A549 (cell line): ENCODE results near the gene ZNF566. TPM values are rescaled to one million over a fixed set of nuclear protein-coding genes. Genes with fewer than 3 reads are reported as not detected.

Experiments used
- ATAC-seq, 2 experiments: fragments of 200-7000 bp in 1 of 2; fragments of >200 bp in 1 of 2; cut with Nextera tagmentation in 1 of 2; cut with Tn5 transposase in 1 of 2; 3 replicates each; pipeline versions ENCODE4 v1.8.0 to v1.9.1; 2018 to 2020; ENCODE audit warnings: mild to moderate bottlenecking in 1 of 2, moderate library complexity in 1 of 2
- CTCF ChIA-PET: fragments of 300-600 bp; sonication (Branson Sonifier 250); formaldehyde crosslinking; extraction: SDS; loops from one replicate; lab custom pipeline; 2021; ENCODE audit warnings: antibody characterized with exemption, inconsistent platforms; lab: Yijun Ruan, JAX
- POLR2A ChIA-PET: fragments of 350-600 bp; formaldehyde crosslinking; extraction: SDS; loops from one replicate; lab custom pipeline; 2021; ENCODE audit warnings: antibody characterized with exemption, inconsistent platforms; lab: Yijun Ruan, JAX
- DNase-seq, 2 experiments: peaks; one replicate each; pipeline versions ENCODE4 v3.0.0 to v3.0.0-alpha.2; 2011 to 2016; ENCODE audit warnings: low read depth in 1 of 2, low spot score in 1 of 2
- FAIRE-seq: peaks from 2 replicates; lab custom pipeline; 2011; peaks lifted over from hg19 to GRCh38; lab: Jason Lieb, UNC
- H3K27ac ChIP-seq, 2 experiments: fragments of >200 bp; sonication (Bioruptor Twin); formaldehyde crosslinking; 3 replicates each; pipeline ENCODE4 v1.5.1; 2016 to 2017
- H3K4me1 ChIP-seq: fragments of >200 bp; sonication (Bioruptor Twin); formaldehyde crosslinking; 3 replicates; pipeline ENCODE4 v1.6.1; 2016
- H3K4me2 ChIP-seq: fragments of >200 bp; sonication (Bioruptor Twin); formaldehyde crosslinking; 3 replicates; pipeline ENCODE4 v1.6.1; 2016
- H3K4me3 ChIP-seq: fragments of >200 bp; sonication (Bioruptor Twin); formaldehyde crosslinking; 3 replicates; pipeline ENCODE4 v1.5.1; 2016
- H3K9me3 ChIP-seq: fragments of >200 bp; sonication (Bioruptor Twin); formaldehyde crosslinking; 3 replicates; pipeline ENCODE4 v1.6.1; 2016
- ATOH8 ChIP-seq: fragments of 250-450 bp; sonication (Bioruptor Pico); IDR thresholded peaks from 2 replicates; pipeline ENCODE4 v1.5.0; 2020; ENCODE audit warnings: low read depth, mild to moderate bottlenecking, moderate library complexity
- EHF ChIP-seq: fragments of 250-450 bp; sonication (Bioruptor Pico); IDR thresholded peaks from 2 replicates; pipeline ENCODE4 v1.5.0; 2020; ENCODE audit warnings: mild to moderate bottlenecking
- EHMT2 ChIP-seq: fragments of 200-600 bp; sonication (generic); IDR thresholded peaks from 2 replicates; pipeline ENCODE4 v1.6.1; 2016; ENCODE audit warnings: antibody characterized with exemption, low read depth, mild to moderate bottlenecking, moderate library complexity
- EP300 ChIP-seq, 2 experiments: fragments of >200 bp; sonication (Bioruptor Twin); formaldehyde crosslinking; IDR thresholded peaks; 2 replicates in 1 of 2; 3 replicates in 1 of 2; pipeline ENCODE4 v1.6.1; 2016 to 2017
- FOXS1 ChIP-seq: fragments of 250-450 bp; sonication (Bioruptor Pico); IDR thresholded peaks from 2 replicates; pipeline ENCODE4 v1.5.0; 2020; ENCODE audit warnings: mild to moderate bottlenecking, moderate library complexity
- GATA3 ChIP-seq: IDR thresholded peaks from 2 replicates; pipeline ENCODE4 v1.6.1; 2012; ENCODE audit warnings: borderline replicate concordance
- HDAC2 ChIP-seq: fragments of 200-600 bp; sonication (generic); IDR thresholded peaks from 2 replicates; pipeline ENCODE4 v1.6.1; 2016
- HMGXB4 ChIP-seq: fragments of 250-450 bp; sonication (Bioruptor Pico); IDR thresholded peaks from 2 replicates; pipeline ENCODE4 v1.5.0; 2021; ENCODE audit warnings: mild to moderate bottlenecking, moderate library complexity, borderline replicate concordance
- HOXB13 ChIP-seq: fragments of 250-450 bp; sonication (Bioruptor Pico); IDR thresholded peaks from 2 replicates; pipeline ENCODE4 v1.5.0; 2020; ENCODE audit warnings: low read depth, mild to moderate bottlenecking, moderate library complexity
- HOXB5 ChIP-seq: fragments of 250-450 bp; sonication (Bioruptor Pico); IDR thresholded peaks from 2 replicates; pipeline ENCODE4 v1.5.0; 2020; ENCODE audit warnings: mild to moderate bottlenecking, moderate library complexity
- MAFK ChIP-seq: fragments of 450-650 bp; IDR thresholded peaks from 2 replicates; pipeline ENCODE4 v1.6.1; 2014; ENCODE audit not compliant: partially characterized antibody
- MAX ChIP-seq: IDR thresholded peaks from 2 replicates; pipeline ENCODE4 v1.6.1; 2012
- MAZ ChIP-seq: fragments of 150-350 bp; IDR thresholded peaks from 2 replicates; pipeline ENCODE4 v1.6.1; 2014; ENCODE audit warnings: antibody characterized with exemption, low read depth, low read length, borderline replicate concordance
- NPAS2 ChIP-seq: fragments of 250-450 bp; sonication (Bioruptor Pico); IDR thresholded peaks from 2 replicates; pipeline ENCODE4 v1.8.0; 2022; ENCODE audit warnings: mild to moderate bottlenecking, moderate library complexity, borderline replicate concordance
- POLR2AphosphoS2 ChIP-seq: conservative IDR thresholded peaks from 2 replicates; pipeline ENCODE4 v1.6.1; 2012; ENCODE audit warnings: low read length, improper control_type of control experiment, inconsistent platforms
- TFCP2L1 ChIP-seq: fragments of 250-450 bp; sonication (Bioruptor Pico); IDR thresholded peaks from 2 replicates; pipeline ENCODE4 v1.5.0; 2021; ENCODE audit warnings: mild to moderate bottlenecking
- ZFP36 ChIP-seq: fragments of 450-650 bp; IDR thresholded peaks from 2 replicates; pipeline ENCODE4 v1.6.1; 2014; ENCODE audit warnings: borderline replicate concordance; ENCODE audit not compliant: partially characterized antibody
- ZNF302 ChIP-seq: fragments of 250-450 bp; sonication (Bioruptor Pico); IDR thresholded peaks from 2 replicates; pipeline ENCODE4 v1.9.0; 2021; ENCODE audit warnings: inconsistent platforms, mild to moderate bottlenecking, moderate library complexity
- WGBS: methylation state at CpG from one replicate; pipeline ENCODE4 v1.1.6; 2017; ENCODE audit errors: missing lambda C conversion rate; 5-methylcytosine and 5-hydroxymethylcytosine counted together
- polyA plus RNA-seq, 4 experiments: library from polyadenylated mRNA; depleted of rRNA in 3 of 4; stranded (reverse); fragments of >200 nt; fragmentation: RNase III in 1 of 4; extraction: RNeasy Plus Mini Kit Qiagen cat#74134 plus additional on column Dnase treatment in 1 of 4; gene quantifications; 2 replicates in 3 of 4; 3 replicates in 1 of 4; pipeline ENCODE4 v1.2.3, GENCODE V29; 2011 to 2017

The ZNF566 gene
- polyA plus RNA-seq, 2 of the 4 experiments (the other 2 are of a cell fraction), result 12.0 to 13.0 TPM

GRCh38 chr19:36482876-36483275 lies 6.5 kb downstream of the ZNF566 start:
- Histone ChIP-seq H3K4me3 (no peak overlapping the region), H3K27ac (no peak overlapping the region), H3K4me2 (no peak overlapping the region)
- CTCF ChIA-PET, result no interaction called here
- FAIRE-seq, result no peak
- no peak for DNase-seq
- WGBS, result 85% methylated on average over 2 of the region's 2 CpGs
- no peak for TF ChIP-seq HDAC2
- TF ChIP-seq ZFP36, result no peak
- TF ChIP-seq EHMT2, result no peak
- TF ChIP-seq NPAS2, result no peak
- TF ChIP-seq HOXB13 (CRISPR knock-in tag), result no peak
- no peak for TF ChIP-seq FOXS1 (CRISPR knock-in tag)
- no peak for TF ChIP-seq EP300 (IDR thresholded peaks at IDR 0.05)
- TF ChIP-seq MAX, result no peak
- no peak for TF ChIP-seq MAFK
- TF ChIP-seq ZNF302, result no peak
- TF ChIP-seq, all 56 proteins: peak for 0
- ATAC-seq, result no peak
- no peaks in the 10 kb centered on the region for H3K4me1 ChIP-seq
- POLR2A ChIA-PET, result no interaction called here
- H3K9me3 ChIP-seq, result peaks cover 92% of the 10 kb centered on the region

GRCh38 chr19:36460046-36460445 lies 29.3 kb downstream of the ZNF566 start:
- CTCF ChIA-PET, result interaction anchor here (1.5 kb wide), 1 partner anchor 9 kb away, joined by 3 read pairs; no protein-coding TSS in a partner anchor
- H3K27ac ChIP-seq, result no peak overlapping the region
- no peak overlapping the region for H3K4me2 ChIP-seq
- no peak for TF ChIP-seq HOXB5
- no peak for TF ChIP-seq TFCP2L1 (CRISPR knock-in tag)
- no peak for TF ChIP-seq ATOH8 (CRISPR knock-in tag)
- TF ChIP-seq, all 56 proteins: peak for 0
- peak; percentile 74 for FAIRE-seq
- Histone ChIP-seq H3K4me3 (no peak overlapping the region), H3K9me3 (peaks cover 99% of the 10 kb centered on the region), H3K4me1 (no peaks in the 10 kb centered on the region)
- no peak for DNase-seq
- POLR2A ChIA-PET, result no interaction called here
- ATAC-seq, result no peak
- 89% methylated on average over 1 of the region's 1 CpG for WGBS

- ATAC-seq (no peak), FAIRE-seq (no peak), DNase-seq (no peak)
- WGBS, result 94% methylated on average over 2 of the region's 2 CpGs
- ChIA-PET POLR2A (no interaction called here), CTCF (interaction anchor here (1.4 kb wide), 1 partner anchor 27 kb away, joined by 4 read pairs; no protein-coding TSS in a partner anchor)
- Histone ChIP-seq H3K9me3 (peaks cover 98% of the 10 kb centered on the region), H3K4me2 (no peak overlapping the region), H3K4me3 (no peak overlapping the region), H3K27ac (no peak overlapping the region), H3K4me1 (no peaks in the 10 kb centered on the region)
- TF ChIP-seq MAZ (no peak), HMGXB4 (CRISPR knock-in tag) (no peak), POLR2AphosphoS2 (no peak)
These were observed 32.5 kb downstream of the ZNF566 start for GRCh38 chr19:36456831-36457230.

DNA sequence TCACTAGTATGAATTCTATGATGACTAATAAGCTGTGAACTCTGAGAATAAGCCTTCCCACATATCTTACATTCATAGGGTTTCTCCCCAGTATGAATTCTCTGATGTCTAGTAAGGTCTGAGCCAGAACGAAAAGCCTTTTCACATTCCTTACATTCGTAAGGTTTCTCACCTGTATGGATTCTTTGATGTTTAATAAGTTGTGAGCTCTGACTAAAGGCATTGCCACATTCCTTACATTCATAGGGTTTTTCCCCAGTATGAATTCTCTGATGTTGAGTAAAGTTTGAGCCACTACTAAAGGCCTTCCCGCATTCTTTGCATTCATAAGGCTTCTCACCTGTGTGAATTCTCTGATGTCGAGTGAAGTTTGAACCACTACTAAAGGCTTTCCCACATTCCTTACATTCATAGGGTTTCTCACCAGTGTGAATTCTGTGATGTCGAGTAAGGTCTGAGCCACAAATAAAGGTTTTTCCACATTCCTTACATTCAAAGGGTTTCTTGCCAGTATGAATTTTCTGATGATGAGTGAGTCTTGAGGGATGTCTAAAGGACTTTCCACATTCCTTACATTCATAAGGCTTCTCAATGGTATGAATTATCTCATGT lies 40.2 kb downstream of the ZNF566 start:
- Histone ChIP-seq H3K4me1 (no peaks in the 10 kb centered on the region), H3K27ac (no peak overlapping the region), H3K4me2 (no peak overlapping the region)
- ChIA-PET POLR2A (no interaction called here), CTCF (no interaction called here)
- ATAC-seq, result no peak
- no peak for FAIRE-seq
- TF ChIP-seq EHF (CRISPR knock-in tag), result no peak
- peak; percentile 70; the same call in 1 of the 2 replicates for TF ChIP-seq GATA3
- TF ChIP-seq, all 56 proteins: peak for 1
- peak in 1 of 2 experiments; percentile 26 for DNase-seq
- 83% methylated on average over 5 of the region's 5 CpGs for WGBS
- H3K4me3 ChIP-seq, result no peak overlapping the region
- H3K9me3 ChIP-seq, result peaks cover 98% of the 10 kb centered on the region
